Activated T-cell treated with anti-CD3 and anti-CD28 coated beads, Interleukin-2, amount 50 U/mL, for 4 hours (primary cell): Measurements from ENCODE around the gene TRIM9. TPM values are rescaled to one million over a fixed set of nuclear protein-coding genes. Genes with fewer than 3 reads are reported as not detected.

Experiments
- ATAC-seq, 2 donors: fragments of 200-7000 bp; cut with Tn5 transposase; one replicate each; pipeline ENCODE4 v1.10.0; 2021
- DNase-seq: peaks from one replicate; pipeline ENCODE4 v3.0.0-alpha.2; 2020
- H3K27me3 Mint-ChIP-seq: one replicate; pipeline ENCODE4 v1.8.0; 2021; ENCODE audit warnings: low read depth, mixed read lengths
- H3K36me3 Mint-ChIP-seq: one replicate; pipeline ENCODE4 v1.8.0; 2022; ENCODE audit warnings: mixed read lengths; ENCODE audit not compliant: insufficient read depth
- H3K4me1 Mint-ChIP-seq: one replicate; pipeline ENCODE4 v1.8.0; 2021; ENCODE audit warnings: low read depth, mixed read lengths
- H3K4me3 Mint-ChIP-seq: one replicate; pipeline ENCODE4 v1.8.0; 2021; ENCODE audit warnings: mild to moderate bottlenecking, moderate library complexity, mixed read lengths
- H3K9me3 Mint-ChIP-seq: one replicate; pipeline ENCODE4 v1.8.0; 2021; ENCODE audit warnings: mixed read lengths
- total RNA-seq, 3 donors: library from RNA; stranded (reverse); gene quantifications; one replicate each; pipeline ENCODE4 v1.2.1, GENCODE V29; 2021

Gene TRIM9
- total RNA-seq: under 1 TPM; 0.43 to 0.58 (median 0.54) TPM

- H3K36me3 Mint-ChIP-seq: no peaks in the 10 kb centered on the region
- H3K27me3 Mint-ChIP-seq: peaks cover 39% of the 10 kb centered on the region
- peak within 1 kb of the TSS; percentile 84 for H3K4me3 Mint-ChIP-seq
- peaks cover 17% of the 10 kb centered on the region for H3K4me1 Mint-ChIP-seq
- no peaks in the 10 kb centered on the region for H3K9me3 Mint-ChIP-seq
- ATAC-seq: peak; percentile 96
- peak; percentile 87 for DNase-seq
Observed at GRCh38 chr14:51094901-51095853, at the start of gene TRIM9. TSS of gene TRIM9 (minus strand) at chr14:51095105. CDS start at chr14:51094939, 166 bp downstream.

GRCh38 chr14:51140856-51141255, 46.0 kb upstream of the TRIM9 start:
- Mint-ChIP-seq H3K4me3 (no peak overlapping the region), H3K4me1 (no peaks in the 10 kb centered on the region)

GRCh38 chr14:51140338-51140737, 45.4 kb upstream of the TRIM9 start:
- H3K27me3 Mint-ChIP-seq: peaks cover 1% of the 10 kb centered on the region
- no peak for ATAC-seq
- H3K4me3 Mint-ChIP-seq: no peak overlapping the region
- no peak for DNase-seq
- peaks cover 9% of the 10 kb centered on the region for H3K9me3 Mint-ChIP-seq
- H3K4me1 Mint-ChIP-seq: no peaks in the 10 kb centered on the region
- no peaks in the 10 kb centered on the region for H3K36me3 Mint-ChIP-seq

More at GRCh38 chr14:51140856-51141255, 46.0 kb upstream of the TRIM9 start:
- DNase-seq (no peak), ATAC-seq (no peak)
- no peaks in the 10 kb centered on the region for H3K27me3 Mint-ChIP-seq
- H3K36me3 Mint-ChIP-seq: no peaks in the 10 kb centered on the region
- peaks cover 9% of the 10 kb centered on the region for H3K9me3 Mint-ChIP-seq

- no peak overlapping the region for H3K4me3 Mint-ChIP-seq
- no peak for ATAC-seq
Observed at GRCh38 chr14:51139121-51139681, 44.3 kb upstream of the TRIM9 start.

GRCh38 chr14:51138404-51139103, 43.6 kb upstream of the TRIM9 start:
- DNase-seq (no peak), ATAC-seq (no peak)
- Mint-ChIP-seq H3K9me3 (peaks cover 13% of the 10 kb centered on the region), H3K4me1 (no peaks in the 10 kb centered on the region), H3K4me3 (no peak overlapping the region), H3K27me3 (peaks cover 5% of the 10 kb centered on the region), H3K36me3 (no peaks in the 10 kb centered on the region)

More at GRCh38 chr14:51139121-51139681, 44.3 kb upstream of the TRIM9 start:
- DNase-seq: no peak
- Mint-ChIP-seq H3K9me3 (peaks cover 12% of the 10 kb centered on the region), H3K36me3 (no peaks in the 10 kb centered on the region), H3K4me1 (no peaks in the 10 kb centered on the region), H3K27me3 (peaks cover 4% of the 10 kb centered on the region)

- Mint-ChIP-seq H3K4me1 (no peaks in the 10 kb centered on the region), H3K4me3 (no peak overlapping the region), H3K36me3 (no peaks in the 10 kb centered on the region), H3K9me3 (peaks cover 15% of the 10 kb centered on the region), H3K27me3 (peaks cover 25% of the 10 kb centered on the region)
- DNase-seq: no peak
- no peak for ATAC-seq
Observed at GRCh38 chr14:51131516-51131915, 36.6 kb upstream of the TRIM9 start.

- no peak for DNase-seq
- peaks cover 5% of the 10 kb centered on the region for H3K9me3 Mint-ChIP-seq
- no peaks in the 10 kb centered on the region for H3K4me1 Mint-ChIP-seq
- no peaks in the 10 kb centered on the region for H3K36me3 Mint-ChIP-seq
- no peak overlapping the region for H3K4me3 Mint-ChIP-seq
- peaks cover 21% of the 10 kb centered on the region for H3K27me3 Mint-ChIP-seq
- ATAC-seq: no peak
Observed at GRCh38 chr14:51129130-51129529, 34.2 kb upstream of the TRIM9 start.

- no peaks in the 10 kb centered on the region for H3K4me1 Mint-ChIP-seq
- peaks cover 9% of the 10 kb centered on the region for H3K27me3 Mint-ChIP-seq
- no peaks in the 10 kb centered on the region for H3K9me3 Mint-ChIP-seq
- no peak overlapping the region for H3K4me3 Mint-ChIP-seq
- no peaks in the 10 kb centered on the region for H3K36me3 Mint-ChIP-seq
- ATAC-seq: no peak
- no peak for DNase-seq
Observed at GRCh38 chr14:51124029-51124428, 29.1 kb upstream of the TRIM9 start.

GRCh38 chr14:51121096-51121495, 26.2 kb upstream of the TRIM9 start:
- Mint-ChIP-seq H3K9me3 (no peaks in the 10 kb centered on the region), H3K36me3 (no peaks in the 10 kb centered on the region), H3K4me3 (no peak overlapping the region), H3K4me1 (no peaks in the 10 kb centered on the region), H3K27me3 (peaks cover 4% of the 10 kb centered on the region)
- no peak for ATAC-seq
- DNase-seq: no peak

- ATAC-seq: no peak
- no peak for DNase-seq
- Mint-ChIP-seq H3K4me3 (no peak overlapping the region), H3K36me3 (no peaks in the 10 kb centered on the region), H3K4me1 (no peaks in the 10 kb centered on the region), H3K27me3 (peaks cover 4% of the 10 kb centered on the region), H3K9me3 (no peaks in the 10 kb centered on the region)
Observed at GRCh38 chr14:51119411-51120051, 24.6 kb upstream of the TRIM9 start.

- ATAC-seq: no peak
- no peak overlapping the region for H3K4me3 Mint-ChIP-seq
- H3K36me3 Mint-ChIP-seq: no peaks in the 10 kb centered on the region
- H3K4me1 Mint-ChIP-seq: no peaks in the 10 kb centered on the region
- no peak for DNase-seq
- no peaks in the 10 kb centered on the region for H3K9me3 Mint-ChIP-seq
- H3K27me3 Mint-ChIP-seq: peaks cover 4% of the 10 kb centered on the region
Observed at GRCh38 chr14:51118993-51119392, 24.1 kb upstream of the TRIM9 start.

GRCh38 chr14:51117593-51117992, 22.7 kb upstream of the TRIM9 start:
- ATAC-seq: no peak
- no peak for DNase-seq

GRCh38 chr14:51116682-51117081, 21.8 kb upstream of the TRIM9 start:
- H3K4me3 Mint-ChIP-seq: no peak overlapping the region
- H3K9me3 Mint-ChIP-seq: no peaks in the 10 kb centered on the region
- ATAC-seq: no peak
- H3K27me3 Mint-ChIP-seq: no peaks in the 10 kb centered on the region
- no peaks in the 10 kb centered on the region for H3K36me3 Mint-ChIP-seq
- DNase-seq: no peak
- H3K4me1 Mint-ChIP-seq: no peaks in the 10 kb centered on the region

More at GRCh38 chr14:51117593-51117992, 22.7 kb upstream of the TRIM9 start:
- H3K27me3 Mint-ChIP-seq: peaks cover 4% of the 10 kb centered on the region
- no peaks in the 10 kb centered on the region for H3K9me3 Mint-ChIP-seq
- no peaks in the 10 kb centered on the region for H3K4me1 Mint-ChIP-seq
- no peak overlapping the region for H3K4me3 Mint-ChIP-seq
- no peaks in the 10 kb centered on the region for H3K36me3 Mint-ChIP-seq

GRCh38 chr14:51109651-51110050, 14.7 kb upstream of the TRIM9 start:
- H3K9me3 Mint-ChIP-seq: no peaks in the 10 kb centered on the region
- no peak for ATAC-seq

More at GRCh38 chr14:51109651-51110050, 14.7 kb upstream of the TRIM9 start:
- Mint-ChIP-seq H3K4me1 (no peaks in the 10 kb centered on the region), H3K4me3 (no peak overlapping the region), H3K27me3 (peaks cover 6% of the 10 kb centered on the region), H3K36me3 (no peaks in the 10 kb centered on the region)
- DNase-seq: no peak
